Activated CD4-positive, CD25-positive, alpha-beta regulatory T cell treated with anti-CD3 and anti-CD28 coated beads, Interleukin-2, amount 50 U/mL, for 16 hours (primary cell): ENCODE data around the gene FEM1A.
"Not testable (repeated sequence)": the region's sequence is repeated elsewhere in the genome, so short reads cannot be mapped to it uniquely, and the experiment has no call there.

Experiments used
- DNase-seq: peaks from one replicate; pipeline ENCODE4 v3.0.0-alpha.2; 2020; ENCODE audit warnings: low read depth, low spot score

The FEM1A gene

DNA sequence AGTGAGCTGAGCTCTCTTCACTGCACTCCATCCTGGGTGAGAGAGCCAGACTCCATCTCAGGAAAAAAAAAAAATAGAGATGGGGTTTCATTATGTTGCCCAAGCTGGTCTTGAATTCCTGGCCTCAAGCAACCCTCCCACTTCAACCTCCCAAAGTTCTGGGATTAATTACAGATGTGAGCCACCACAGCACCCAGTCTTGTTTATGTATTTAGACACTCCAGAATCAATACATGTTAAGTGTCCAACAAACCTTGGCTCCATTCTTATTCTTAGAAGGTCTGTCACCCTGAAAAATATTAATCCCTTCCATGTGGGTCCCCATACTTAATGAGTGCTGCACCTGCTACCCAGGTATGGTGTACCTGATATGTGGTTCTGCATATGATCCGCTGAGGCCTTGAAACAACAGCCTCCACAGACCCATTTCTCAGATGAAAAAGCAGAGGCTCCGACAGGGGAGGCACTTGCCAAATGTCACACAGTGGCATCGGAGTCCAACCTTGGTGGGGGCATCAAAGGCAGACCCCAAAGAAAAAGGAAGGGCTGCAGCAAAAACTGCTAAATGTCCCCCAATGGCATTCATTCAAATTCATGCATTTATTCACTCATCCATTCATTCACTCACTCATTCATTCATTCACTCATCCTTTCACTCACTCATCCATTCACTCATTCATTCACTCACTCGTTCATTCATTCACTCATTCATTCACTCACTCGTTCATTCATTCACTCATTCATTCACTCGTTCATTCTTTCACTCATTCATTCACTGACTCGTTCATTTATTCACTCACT lies 23.3 kb downstream of the FEM1A start:
- DNase-seq, result no peak

DNA sequence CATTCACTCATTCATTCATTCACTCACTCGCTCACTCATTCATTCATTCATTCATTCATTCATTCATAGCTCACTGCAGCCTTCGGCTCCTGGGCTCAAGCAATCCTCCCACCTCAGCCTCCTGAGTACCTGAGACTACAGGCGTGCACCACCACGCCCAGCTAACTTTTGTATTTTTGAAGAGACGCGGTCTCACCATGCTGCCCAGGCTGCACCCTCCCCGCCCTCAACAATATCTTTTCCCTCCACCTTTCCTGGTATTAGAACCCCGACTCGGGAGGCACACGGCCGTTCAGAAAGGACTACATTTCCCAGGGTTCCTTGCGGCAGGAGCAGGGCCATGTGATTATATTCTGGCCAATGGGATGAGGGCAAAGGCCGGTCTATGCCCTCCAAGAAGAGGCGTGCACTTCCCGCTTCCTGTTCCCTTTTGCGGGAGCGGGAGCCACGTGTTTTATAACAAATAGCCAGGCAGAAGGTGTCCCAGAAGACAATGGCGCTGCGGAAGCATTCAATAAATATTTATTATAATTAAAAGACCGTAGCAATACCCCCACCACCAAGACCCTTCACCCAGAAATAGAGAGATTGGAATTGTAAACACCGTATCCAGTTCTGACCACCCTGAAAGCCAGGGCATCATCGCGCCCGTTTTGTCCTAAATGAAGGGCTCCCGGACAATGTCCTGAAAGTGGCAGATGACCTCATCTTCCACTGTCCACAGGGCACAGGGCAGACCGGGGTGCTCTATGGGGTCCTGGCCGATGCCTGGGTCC lies 24.1 kb downstream of the FEM1A start:
- peak; percentile 52 for DNase-seq

- no peak for DNase-seq
Measured at GRCh38 chr19:4816202-4816949, 24.8 kb downstream of the FEM1A start.

DNA sequence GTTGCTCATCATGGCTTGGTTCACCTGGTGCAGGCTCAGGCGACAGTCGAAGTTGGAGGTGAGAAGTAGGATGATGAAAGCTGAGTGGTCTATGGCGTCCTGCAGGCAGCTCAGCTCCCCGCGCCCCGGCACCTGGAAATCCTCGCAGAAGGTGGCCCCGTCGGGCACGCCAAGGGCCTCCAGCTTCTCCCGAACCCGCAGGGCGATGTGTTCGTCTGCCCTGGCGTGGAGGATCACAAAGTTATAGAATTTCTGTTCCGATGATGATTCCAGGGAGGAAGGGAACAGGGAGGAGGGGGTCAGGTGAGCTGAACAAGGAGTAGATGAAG lies 25.4 kb downstream of the FEM1A start:
- DNase-seq, result no peak

DNA sequence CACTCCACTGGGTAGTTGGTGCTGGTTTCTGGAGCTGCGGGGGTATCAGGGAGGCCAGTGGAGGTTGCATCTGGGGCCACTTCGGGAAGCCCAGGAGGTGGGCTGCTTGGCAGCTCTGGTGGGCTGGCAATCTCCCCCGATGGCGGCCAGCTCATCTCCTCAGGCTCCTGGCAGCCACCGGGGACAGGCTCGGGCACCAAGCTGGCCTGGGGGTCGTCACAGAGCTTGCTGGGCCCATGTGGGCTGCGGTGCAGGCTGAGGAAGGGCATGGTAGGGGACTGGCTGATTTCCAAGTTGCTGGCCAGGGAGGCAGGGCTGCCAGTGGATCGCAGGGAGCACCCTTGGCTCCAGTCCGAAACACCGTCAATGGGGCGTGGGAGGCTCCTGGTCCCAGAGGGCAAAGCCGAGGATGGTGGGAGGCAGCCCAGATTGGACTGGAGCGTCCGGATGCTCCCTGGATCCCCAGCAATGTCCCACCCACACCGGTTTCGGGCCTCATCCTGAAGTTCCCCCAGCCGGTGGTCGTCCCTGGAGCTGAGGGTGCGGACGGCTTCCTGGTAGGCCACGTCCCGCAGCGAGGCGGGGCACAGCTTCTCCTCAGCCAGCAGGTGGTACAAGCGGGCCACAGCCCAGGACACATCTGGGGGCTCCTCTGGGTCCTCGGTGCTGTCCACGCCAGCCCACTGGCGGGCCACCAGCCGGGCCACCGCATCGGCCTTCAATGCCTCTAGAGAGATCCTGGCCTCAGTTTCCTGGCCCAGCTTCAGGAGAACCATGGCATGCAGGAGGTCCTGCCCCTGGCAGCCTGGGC lies 26.1 kb downstream of the FEM1A start:
- no peak for DNase-seq

DNA sequence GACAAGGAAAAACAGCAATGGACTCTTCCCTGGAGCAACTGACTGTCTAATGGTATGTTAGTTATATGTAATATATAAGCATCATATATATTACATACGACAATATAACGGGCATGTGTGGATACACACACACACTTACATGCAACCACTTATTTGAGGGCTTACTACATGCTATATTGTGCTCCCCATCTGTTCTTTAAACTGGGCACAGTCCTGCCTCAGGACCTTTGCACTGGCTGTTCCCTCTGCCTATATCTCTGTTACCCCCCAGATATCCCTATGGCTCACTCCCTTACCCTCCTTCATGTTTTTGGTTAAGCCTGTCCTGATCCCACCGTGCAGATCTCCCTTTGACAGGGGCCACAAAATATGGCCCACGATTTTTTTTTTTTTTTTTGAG lies 29.7 kb downstream of the FEM1A start:
- DNase-seq, result no peak

GRCh38 chr19:4822354-4822753 lies 30.8 kb downstream of the FEM1A start:
- not testable (repeated sequence) for DNase-seq

DNA sequence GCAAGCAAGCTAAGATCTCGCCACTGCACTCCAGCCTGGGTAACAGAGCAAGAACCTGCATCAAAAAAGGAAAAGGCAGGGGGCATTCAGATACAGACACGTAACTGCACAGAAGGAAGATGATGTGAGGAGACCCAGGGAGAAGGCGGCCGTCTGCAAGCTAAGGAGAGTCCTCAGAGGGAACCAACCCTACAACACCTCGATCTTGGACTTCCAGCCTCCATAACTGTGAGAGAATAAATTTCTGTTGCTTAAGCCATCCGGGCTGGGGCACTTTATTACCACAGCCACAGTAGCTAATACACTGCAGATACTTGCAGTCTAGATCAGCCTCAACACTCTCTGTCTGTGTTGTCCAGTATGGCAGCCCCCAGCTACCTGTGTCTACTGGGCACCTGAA lies 32.0 kb downstream of the FEM1A start:
- DNase-seq, result no peak

- DNase-seq, result no peak
Measured at GRCh38 chr19:4829001-4829712, 37.6 kb downstream of the FEM1A start.

- no peak for DNase-seq
Measured at GRCh38 chr19:4830332-4830731, 38.8 kb downstream of the FEM1A start.

- no peak for DNase-seq
Measured at GRCh38 chr19:4830768-4831265, 39.3 kb downstream of the FEM1A start.

- peak; percentile 57 for DNase-seq
Measured at GRCh38 chr19:4831304-4831978, 39.9 kb downstream of the FEM1A start, which contains the start of gene TICAM1. TSS of gene TICAM1 (minus strand) at chr19:4831712. CDS start at chr19:4818377, 13,335 bp downstream.

DNA sequence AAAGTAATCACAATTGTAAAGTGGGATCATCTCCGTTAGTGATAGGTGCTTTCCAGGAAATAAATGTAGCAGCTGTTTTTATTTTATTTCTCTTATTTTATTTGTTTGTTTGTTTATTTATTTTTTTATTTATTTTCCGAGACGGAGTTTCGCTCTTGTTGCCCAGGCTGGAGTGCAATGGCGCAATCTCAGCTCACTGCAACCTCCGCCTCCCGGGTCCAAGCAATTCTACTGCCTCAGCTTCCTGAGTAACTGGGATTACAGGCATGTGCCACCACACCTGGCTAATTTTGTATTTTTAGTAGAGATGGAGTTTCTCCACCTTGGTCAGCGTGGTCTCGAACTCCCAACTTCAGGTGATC lies 40.4 kb downstream of the FEM1A start:
- not testable (repeated sequence) for DNase-seq

DNA sequence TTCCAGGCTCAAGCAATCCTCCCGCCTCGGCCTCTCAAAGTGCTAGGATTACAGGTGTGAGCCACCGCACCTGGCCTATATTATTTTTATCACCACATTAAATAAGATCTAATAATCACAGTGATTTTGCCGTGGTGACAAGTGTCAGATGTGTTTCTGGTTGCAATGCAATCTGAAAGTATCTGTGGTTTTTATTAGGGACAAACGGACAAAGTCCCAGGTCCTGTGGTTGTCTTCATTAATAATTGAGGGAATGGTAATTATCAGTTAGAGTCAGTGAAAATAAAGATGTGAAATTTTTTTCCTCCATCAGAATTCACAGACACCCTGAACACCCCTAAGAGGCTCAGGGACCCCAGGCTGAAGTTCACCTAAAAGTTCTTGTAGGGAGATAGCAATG lies 41.2 kb downstream of the FEM1A start:
- DNase-seq, result no peak

- DNase-seq, result no peak
Measured at GRCh38 chr19:4839192-4839591, 47.7 kb downstream of the FEM1A start.

DNA sequence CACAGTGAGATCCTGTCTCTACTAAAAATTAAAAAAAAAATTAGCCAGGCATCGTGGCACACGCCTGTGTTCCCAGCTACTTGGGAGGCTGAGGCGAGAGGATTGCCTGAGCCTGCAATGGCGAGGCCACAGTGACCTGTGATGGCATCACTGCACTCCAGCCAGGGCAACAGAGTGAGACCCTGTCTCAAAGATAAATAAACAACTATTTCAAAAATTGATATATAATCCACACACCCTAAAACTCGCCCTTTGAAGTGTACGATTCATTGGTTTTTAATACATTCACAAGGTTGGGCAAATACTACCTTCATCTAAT lies 52.1 kb downstream of the FEM1A start:
- no peak for DNase-seq

GRCh38 chr19:4844348-4845179 lies 53.0 kb downstream of the FEM1A start:
- no peak for DNase-seq

- DNase-seq, result not testable (repeated sequence)
Measured at GRCh38 chr19:4845975-4846374, 54.4 kb downstream of the FEM1A start.

DNA sequence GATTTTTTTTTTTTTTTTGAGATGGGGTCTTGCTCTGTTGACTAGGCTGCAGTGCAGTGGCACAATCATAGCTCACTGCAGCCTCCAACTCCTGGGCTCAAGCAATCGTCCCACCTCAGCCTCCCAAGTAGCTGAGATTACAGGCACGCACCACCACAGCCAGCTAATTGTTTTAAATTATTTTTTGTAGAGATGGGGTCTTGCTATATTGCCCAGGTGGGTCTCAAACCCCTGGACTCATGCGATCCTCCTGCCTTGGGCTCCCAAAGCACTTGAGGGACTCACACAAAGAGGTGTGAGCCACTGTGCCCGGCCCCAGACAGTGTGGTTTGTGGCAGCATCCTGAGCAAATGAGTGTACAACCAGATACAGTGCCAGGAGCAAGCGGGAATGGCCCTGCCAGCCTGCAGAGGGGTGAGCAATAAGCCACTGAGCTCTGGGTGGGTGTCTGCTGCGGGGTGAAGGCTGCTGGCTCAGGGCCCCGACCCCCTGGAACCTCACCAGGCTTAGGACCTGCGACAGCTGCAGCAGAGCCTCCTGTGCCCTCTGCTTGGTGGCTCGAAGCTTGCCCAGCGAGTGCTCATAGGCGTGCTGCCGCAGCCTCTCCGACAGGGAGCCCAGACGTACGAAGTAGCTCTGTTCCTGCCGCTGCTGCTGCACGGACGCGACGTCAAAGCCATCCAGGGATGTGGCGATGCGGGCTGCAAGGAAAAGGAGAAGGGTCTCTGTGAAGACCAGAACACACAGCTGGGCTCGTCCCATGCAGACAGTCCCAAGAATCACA lies 55.8 kb downstream of the FEM1A start:
- no peak for DNase-seq
